ENCODE results near the gene ATAD3A. TPM values are rescaled to one million over a fixed set of nuclear protein-coding genes. Genes with fewer than 3 reads are reported as not detected.
"Not testable (repeated sequence)": the region's sequence is repeated elsewhere in the genome, so short reads cannot be mapped to it uniquely, and the experiment has no call there.

The ATAD3A gene
- total RNA-seq, 1 donor from 2014 or later = 17.9 TPM

DNA sequence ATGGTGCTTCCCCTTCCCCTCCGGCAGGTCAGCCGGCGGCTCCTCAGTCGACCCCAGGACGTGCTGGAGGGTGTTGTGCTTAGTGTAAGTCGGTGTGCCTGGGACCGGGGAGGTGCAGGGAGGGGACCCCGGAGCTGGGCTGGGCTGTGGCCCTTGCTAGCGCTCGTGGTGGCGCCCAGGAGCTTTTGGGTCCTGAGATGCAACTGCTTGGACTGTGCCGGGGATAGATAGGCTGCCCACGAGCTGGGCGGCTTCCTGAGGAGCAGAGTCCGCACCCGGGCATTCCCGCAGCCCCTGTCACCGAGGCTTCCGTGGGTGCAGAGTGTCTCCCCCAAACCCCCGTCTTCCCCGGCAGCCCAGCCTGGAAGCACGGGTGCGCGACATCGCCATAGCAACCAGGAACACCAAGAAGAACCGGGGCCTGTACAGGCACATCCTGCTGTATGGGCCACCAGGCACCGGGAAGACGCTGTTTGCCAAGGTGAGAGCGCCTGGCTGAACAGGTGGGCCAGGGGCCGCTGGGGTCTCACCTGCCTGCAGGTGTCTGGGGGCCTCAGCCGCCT is 26.1 kb upstream of the ATAD3A start:
- intact Hi-C loops (cut with DNase I); ATAC-seq: not testable (repeated sequence)
- DNase-seq (ENCODE audit: missing footprints) = peak; percentile 66

DNA sequence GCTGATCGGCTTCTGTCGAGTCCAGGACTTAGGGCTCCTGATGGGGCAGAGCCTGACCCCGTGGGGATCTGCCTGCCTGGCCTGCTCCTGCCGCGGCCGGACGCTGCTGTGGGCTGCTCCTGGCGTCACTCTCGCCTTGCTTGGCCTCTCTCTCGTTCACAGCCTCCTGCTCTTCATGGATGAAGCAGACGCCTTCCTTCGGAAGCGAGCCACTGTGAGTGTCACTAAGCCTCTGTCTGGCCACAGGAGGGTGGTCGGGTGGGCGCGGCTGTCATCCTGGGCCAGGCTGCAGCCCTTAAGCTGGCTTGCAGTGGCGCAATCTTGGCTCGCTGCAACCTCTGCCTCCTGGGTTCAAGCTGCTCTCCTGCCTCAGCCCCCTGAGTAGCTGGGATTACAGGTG is 24.3 kb upstream of the ATAD3A start:
- intact Hi-C loops (cut with DNase I) = no loop called here
- DNase-seq (ENCODE audit: missing footprints) = peak; percentile 23
- ATAC-seq = no peak

DNA sequence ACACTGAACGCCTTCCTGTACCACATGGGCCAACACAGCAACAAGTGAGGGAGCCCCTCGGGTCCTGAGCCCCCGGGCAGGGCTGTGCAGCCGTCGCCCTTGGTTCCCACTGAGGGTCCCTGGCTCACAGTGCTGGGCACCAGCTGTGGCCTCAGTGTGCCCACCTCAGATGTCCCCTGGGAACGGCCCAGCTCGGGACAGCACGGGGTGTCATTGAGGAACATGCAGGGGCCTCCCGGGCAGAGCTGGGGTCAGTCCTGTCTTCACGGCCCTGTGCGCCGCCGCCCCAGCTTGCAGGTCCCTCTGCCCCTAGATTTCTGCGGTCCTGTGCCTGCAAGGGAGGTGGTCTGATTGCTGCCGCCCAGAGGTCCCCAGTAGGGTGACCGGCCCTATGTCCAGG is 22.7 kb upstream of the ATAD3A start:
- intact Hi-C loops (cut with DNase I) = no loop called here
- no peak for ATAC-seq
- peak; percentile 27 for DNase-seq (ENCODE audit: missing footprints)

DNA sequence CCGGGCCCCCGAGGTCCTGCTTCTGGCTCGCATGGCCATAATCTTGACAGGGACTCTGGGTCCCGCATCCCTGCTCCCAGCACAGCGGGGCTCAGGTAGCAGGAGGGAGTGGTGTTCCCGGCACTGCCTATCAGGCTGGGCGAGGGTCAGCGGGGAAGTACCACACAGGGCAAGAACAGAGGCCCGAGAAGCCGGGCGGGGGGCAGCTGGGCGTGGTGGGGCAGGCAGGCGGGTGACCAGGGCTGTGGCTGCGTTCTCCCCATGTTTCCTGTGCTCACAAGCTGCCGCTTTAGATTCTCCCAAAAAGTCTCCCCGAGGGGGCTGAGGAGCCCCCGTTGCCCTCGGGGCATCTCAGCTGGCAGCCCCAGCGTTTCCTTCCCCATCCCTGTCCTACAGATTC is 22.1 kb upstream of the ATAD3A start:
- intact Hi-C loops (cut with DNase I) = no loop called here
- ATAC-seq = no peak
- DNase-seq (ENCODE audit: missing footprints) = peak; percentile 48

DNA sequence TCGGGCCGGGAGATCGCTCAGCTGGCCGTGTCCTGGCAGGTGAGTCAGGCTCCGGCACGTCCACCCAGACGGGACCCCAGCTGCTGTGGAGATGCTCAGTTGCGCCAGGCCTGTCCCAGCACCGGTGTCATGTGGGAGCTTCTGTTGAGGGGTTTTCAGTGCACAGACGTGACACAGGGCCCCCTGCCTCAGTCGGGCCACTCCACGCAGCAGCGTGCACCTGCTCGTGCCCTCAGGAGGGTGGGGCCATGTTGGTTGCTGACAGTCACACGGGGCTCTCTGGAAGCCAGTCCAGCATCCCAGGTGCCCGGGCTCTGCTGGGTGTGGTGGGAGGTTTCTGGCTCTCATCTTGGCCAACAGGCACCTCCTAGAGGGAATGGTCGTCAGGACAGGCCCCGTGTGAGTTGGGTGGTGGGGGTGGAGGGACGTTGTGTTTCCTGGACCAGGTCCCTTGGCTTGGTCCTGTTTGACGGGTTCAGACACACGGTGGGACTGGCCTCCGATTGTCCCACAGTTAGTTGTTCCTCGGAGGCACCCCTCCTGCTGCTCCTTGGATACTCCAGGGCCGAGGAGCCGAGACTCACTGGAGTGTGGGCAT is 21.2 kb upstream of the ATAD3A start:
- intact Hi-C loops (cut with DNase I) = no loop called here
- peak; percentile 37 for DNase-seq (ENCODE audit: missing footprints)
- no peak for ATAC-seq

DNA sequence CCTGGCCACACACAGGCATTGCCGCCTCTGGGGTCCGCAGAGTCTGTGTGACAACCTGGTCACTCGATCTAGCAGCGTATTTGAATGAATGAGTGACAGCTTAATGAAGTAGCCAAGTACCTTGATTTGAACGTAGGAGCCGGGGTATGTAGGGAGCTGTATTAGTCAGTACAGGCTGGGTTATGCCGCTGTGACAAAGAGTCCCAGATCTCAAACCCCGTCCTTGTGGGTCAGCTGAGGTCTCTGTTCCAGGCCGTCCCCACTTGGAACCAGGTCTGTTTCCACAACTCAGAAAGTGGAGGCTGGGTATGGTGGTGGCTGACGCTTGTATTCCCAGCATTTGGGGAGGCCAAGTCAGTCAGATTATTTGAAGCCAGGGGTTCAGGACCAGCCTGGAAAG is 20.4 kb upstream of the ATAD3A start:
- ATAC-seq = no peak
- peak; percentile 53 for DNase-seq (ENCODE audit: missing footprints)
- intact Hi-C loops (cut with DNase I) = no loop called here

DNA sequence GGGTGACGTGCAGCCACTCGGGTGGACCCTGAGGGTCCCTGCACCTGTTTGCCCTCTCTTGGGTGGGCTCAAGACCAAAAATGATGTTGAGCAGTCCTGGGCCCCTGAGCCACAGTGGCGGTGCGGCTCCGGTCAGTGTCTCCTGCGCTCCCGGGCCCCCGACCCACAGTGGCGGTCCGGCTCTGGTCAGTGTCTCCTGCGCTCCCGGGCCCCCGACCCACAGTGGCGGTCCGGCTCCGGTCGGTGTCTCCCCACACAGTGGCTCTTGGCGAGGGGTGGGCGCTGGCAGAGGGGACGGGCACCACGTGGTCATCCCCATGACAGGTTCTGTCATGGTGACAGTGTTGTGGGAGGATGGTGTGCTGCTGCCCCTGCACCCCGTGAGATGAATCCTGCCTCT is 17.7 kb upstream of the ATAD3A start:
- peak; percentile 11 for DNase-seq (ENCODE audit: missing footprints)
- ATAC-seq; intact Hi-C loops (cut with DNase I): not testable (repeated sequence)

DNA sequence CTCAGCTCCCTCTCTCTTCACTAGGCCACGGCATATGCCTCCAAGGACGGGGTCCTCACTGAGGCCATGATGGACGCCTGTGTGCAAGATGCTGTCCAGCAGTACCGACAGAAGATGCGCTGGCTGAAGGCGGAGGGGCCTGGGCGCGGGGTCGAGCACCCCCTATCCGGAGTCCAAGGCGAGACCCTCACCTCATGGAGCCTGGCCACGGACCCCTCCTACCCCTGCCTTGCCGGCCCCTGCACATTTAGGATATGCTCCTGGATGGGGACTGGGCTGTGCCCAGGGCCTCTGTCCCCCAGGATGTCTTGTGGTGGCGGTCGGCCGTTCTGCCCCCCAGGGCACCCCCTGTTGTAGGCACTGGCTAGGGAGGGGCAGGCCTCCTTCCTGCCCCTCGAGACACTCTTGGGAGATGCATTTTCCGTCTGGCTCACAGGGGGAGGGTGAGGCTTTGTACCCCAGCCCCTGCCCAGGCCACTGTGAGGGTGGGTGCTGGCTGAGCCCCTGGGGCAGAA is 16.4 kb upstream of the ATAD3A start:
- intact Hi-C loops (cut with DNase I); ATAC-seq: not testable (repeated sequence)
- DNase-seq (ENCODE audit: missing footprints) = peak; percentile 67

DNA sequence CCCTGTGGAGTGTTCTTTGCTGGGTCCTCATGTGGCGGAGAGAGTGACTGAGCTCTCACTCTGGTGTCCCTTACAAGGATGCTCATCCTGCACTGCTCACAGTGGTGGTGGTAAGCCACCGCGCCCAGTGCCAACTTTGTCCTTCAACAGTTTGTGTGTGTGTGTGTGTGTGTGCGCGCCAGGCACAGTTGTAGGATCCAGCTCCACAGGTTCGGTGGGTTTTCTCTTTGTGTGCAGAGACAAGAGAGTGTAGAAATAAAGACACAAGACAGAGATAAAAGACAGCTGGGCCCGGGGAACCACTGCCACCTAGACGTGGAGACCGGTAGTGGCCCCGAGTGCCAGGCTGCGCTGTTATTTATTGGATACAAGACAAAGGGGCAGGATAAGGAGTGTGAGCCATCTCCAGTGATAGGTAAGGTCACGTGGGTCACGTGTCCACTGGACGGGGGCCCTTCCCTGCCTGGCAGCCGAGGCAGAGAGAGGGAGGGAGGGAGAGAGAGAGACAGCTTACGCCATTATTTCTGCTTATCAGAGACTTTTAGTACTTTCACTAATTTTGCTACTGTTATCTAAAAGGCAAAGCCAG is 7.1 kb upstream of the ATAD3A start:
- intact Hi-C loops (cut with DNase I) = not testable (repeated sequence)
- peak; percentile 58 for ATAC-seq
- peak; percentile 76 for DNase-seq (ENCODE audit: missing footprints)

DNA sequence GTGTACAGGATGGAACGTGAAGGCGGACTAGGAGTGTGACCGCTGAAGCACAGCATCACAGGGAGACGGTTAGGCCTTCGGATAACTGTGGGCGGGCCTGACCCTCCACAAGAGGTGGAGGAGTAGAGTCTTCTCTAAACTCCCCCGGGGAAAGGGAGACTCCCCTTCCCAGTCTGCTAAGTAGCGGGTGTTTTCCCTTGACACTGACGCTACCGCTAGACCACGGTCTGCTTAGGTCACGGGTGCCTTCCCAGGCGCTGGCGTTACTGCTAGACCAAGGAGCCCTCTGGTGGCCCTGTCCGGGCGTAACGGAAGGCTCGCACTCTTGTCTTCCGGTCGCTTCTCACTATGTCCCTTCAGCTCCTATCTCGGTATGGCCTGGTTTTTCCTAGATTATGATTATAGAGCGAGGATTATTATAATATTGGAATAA is 6.6 kb upstream of the ATAD3A start:
- intact Hi-C loops (cut with DNase I) = not testable (repeated sequence)
- ATAC-seq = peak; percentile 56

DNA sequence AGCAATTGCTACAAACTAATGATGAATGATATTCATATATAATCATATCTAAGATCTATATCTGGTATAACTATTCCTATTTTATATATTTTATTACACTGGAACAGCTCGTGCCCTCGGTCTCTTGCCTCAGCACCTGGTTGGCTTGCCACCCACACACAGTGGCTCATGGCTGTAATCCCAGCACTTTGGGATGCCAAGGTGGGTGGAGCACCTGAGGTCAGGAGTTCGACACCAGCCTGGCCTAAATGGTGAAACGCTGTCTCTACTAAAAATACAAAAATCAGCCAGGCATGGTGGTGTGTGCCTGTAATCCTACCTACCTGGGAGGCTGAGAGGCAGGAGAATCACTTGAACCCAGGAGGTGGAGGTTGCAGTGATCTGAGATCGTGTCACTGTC is 6.2 kb upstream of the ATAD3A start:
- intact Hi-C loops (cut with DNase I); ATAC-seq: not testable (repeated sequence)

More for the DNA sequence above, 6.6 kb upstream of the ATAD3A start:
- peak; percentile 69 for DNase-seq (ENCODE audit: missing footprints)

DNA sequence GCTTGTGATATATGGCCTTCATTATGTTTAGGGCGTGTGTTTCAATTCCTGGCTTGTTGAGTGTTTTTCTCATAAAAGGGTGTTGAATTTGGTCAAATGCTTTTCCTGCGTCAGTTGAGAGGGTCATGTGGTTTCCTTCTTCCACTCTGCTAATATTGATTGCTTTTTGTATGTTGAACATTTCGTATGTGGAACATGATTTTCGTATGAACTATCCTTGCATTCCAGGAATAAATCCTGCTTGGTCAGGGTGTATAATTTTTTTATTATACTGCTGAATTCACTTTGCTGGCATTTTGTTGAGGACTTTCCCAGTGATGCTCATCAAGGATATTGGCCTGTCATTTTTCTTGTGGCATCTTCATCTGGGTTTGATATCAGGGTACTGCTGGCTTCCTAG is 4.7 kb upstream of the ATAD3A start:
- DNase-seq (ENCODE audit: missing footprints) (no peak), ATAC-seq (no peak)
- intact Hi-C loops (cut with DNase I) = no loop called here

More for the DNA sequence above, 6.2 kb upstream of the ATAD3A start:
- peak; percentile 41 for DNase-seq (ENCODE audit: missing footprints)

DNA sequence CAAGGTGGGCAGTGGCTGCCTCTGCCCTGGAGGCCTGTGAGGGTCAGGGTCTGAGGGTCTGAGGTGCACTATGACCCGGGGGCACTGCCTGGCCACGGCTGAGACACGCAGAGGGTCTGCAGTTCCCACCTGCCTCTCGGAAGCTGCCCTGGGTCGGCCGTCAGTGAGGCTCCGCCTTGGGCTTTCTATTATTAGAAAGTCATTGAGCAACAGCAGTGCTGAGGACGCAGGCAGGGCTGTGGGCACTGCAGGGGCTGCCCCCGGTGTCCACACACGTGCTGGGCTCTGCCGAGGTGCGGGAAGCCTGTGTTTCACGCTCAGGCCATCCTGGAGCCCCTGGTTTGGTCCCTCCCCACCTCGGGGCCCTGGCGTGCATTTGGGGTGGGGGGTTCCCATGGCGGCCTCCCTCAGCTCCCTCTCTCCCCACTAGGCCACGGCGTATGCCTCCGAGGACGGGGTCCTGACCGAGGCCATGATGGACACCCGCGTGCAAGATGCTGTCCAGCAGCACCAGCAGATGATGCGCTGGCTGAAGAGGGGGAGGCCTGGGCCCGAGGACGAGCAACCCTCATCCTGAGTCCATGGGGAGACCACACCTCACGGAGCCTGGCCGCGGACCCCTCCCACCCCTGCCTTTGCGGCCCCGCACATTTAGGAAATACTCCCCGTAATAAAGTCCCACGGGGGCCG is 3.0 kb upstream of the ATAD3A start:
- ATAC-seq = peak; percentile 38
- intact Hi-C loops (cut with DNase I) = not testable (repeated sequence)
- peak; percentile 43 for DNase-seq (ENCODE audit: missing footprints)

DNA sequence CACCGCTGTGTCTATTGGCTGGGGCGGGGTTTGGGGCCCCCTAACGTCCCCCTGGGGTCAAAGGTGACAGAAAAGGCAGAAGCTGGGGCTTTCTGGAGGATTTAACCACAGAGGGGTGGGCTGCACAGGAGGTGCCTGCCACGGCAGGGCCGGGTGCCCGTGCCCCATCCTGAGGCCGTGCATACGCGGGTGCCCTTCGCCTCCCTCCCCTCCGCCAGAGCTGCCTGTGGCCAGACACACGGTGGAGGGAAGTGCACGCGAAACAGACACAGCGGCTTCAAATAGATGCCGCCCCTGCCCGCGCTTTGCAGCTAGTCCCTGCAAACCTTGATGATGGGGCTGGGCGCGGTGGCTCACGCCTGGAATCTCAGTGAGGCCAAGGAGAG is 2.5 kb upstream of the ATAD3A start:
- DNase-seq (ENCODE audit: missing footprints) = peak; percentile 15
- ATAC-seq; intact Hi-C loops (cut with DNase I): not testable (repeated sequence)

DNA sequence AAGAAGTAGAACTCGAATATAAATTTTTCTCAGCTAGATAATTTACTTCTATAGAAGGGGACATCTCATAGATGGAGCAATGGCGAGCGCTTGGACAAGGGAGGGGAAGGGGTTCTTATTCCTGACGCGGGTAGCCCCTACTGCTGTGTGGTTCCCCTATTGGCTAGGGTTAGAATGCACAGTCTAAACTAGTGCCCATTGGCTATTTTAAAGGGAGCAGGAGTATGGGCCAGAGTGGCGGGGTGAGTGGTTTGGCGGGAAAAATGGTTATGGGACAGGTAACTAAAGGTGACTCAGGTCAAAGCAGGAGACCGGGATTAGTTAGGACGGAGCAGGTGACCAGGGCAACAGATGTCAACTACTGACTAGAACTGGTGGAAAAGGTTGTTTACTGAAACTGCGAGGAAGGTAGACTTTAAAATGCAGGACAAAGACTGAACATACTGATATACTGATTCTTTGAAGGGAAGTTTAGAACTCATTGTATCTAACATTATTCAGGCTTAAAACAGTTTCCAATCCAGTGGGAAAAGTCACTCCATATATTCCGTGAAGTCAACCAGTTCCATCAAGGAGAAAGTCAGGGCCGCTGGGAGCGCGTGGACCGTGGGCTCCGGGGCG is 940 bp upstream of the ATAD3A start:
- DNase-seq (ENCODE audit: missing footprints) (peak; percentile 20), ATAC-seq (no peak)
- intact Hi-C loops (cut with DNase I) = loop anchor here (10.0 kb wide), 1 partner anchor 64 kb away; the partner anchor contains the start of gene SSU72

DNA sequence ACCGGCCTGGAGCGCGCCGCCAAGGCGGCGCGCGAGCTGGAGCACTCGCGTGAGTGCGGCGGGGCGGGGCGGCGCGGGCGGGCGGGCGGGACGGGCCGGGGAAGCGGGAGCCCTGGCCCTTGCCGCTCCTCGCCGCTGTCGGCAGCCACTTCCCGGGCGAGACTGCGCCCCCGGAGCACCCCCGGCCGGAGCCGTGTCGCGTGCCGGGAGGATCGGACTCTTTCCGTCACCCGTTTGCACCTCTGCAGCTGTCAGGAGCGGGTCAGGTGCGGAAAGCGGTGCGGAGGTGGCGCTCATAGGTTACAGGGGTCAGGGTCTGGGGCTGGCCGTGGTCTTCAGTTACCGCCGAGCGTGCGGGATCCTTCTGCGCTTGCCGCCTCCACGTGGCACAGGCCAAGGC is 463 bp downstream of the ATAD3A start:
- DNase-seq (ENCODE audit: missing footprints) = peak; percentile 55
- intact Hi-C loops (cut with DNase I) = loop anchor here (10.0 kb wide), 1 partner anchor 62 kb away; the partner anchor contains the start of gene SSU72
- ATAC-seq = not testable (repeated sequence)

DNA sequence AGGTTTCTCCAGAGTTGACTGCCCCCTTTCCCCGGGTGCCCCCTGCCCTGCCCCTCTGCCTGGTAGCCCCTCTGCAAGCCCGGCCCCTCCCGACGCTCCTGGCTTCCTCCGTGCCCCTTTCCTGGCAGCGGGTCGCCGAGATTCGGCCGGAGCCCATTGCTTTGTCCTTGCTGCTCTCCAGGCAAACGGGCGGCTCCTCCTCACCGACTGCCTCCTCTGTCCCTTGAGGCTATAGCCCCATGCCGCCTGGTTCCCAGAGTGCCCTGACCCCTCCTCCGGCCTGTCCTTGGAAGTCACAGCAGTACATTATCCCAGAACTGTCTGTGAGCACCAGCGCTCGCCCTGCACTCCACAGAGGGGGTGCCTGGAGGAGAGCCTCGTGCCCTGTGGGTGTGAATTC is 1.7 kb downstream of the ATAD3A start:
- not testable (repeated sequence) for ATAC-seq
- peak; percentile 41 for DNase-seq (ENCODE audit: missing footprints)
- intact Hi-C loops (cut with DNase I) = loop anchor here (10.0 kb wide), 1 partner anchor 61 kb away; the partner anchor contains the start of gene SSU72

DNA sequence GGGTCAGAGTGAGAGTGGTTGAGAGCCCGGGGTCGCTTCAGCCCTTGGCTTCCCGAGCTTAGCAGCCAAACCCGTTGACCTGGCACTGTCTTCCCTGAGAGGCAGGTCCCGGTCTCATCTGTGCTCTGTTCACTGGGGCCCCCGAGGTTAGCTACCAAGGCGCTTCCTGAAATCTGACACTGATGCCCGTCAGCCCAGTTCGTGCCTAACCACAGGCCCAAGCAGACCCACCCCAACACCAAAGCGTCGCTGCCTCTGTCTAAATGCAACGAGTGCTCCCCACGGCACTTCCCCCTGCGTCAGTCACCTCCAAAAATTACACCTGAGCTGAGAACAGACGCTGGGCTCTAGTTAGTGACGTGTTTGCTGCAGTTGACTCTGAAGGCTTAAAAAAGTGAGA is 2.4 kb downstream of the ATAD3A start:
- ATAC-seq = not testable (repeated sequence)
- intact Hi-C loops (cut with DNase I) = loop anchor here (10.0 kb wide), 1 partner anchor 60 kb away; the partner anchor contains the start of gene SSU72
- DNase-seq (ENCODE audit: missing footprints) = peak; percentile 20

DNA sequence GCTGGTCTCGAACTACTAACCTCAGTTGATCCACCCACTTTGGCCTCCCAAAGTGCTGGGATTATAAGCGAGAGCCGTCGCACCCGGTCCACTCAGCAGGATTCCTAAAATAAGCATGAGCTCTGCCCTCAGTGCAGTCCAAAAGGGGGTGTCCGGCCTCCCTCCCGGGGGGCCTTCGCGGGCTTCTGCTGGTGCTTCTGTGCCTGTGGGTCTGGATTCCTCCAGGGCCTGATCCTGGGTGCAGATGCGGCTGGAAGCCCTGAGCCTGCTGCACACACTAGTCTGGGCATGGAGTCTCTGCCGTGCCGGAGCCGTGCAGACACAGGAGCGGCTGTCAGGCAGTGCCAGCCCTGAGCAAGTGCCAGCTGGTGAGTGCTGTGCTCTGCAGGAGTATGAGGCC is 5.0 kb downstream of the ATAD3A start:
- ATAC-seq = not testable (repeated sequence)
- intact Hi-C loops (cut with DNase I) = loop anchor here (10.0 kb wide), 1 partner anchor 58 kb away; the partner anchor contains the start of gene SSU72
- DNase-seq (ENCODE audit: missing footprints) = peak; percentile 33

Data from Right ventricle myocardium inferior (tissue), 1 donor.